Measurements from ENCODE around the gene SLC3A2.
"Not testable (repeated sequence)": the region's sequence is repeated elsewhere in the genome, so short reads cannot be mapped to it uniquely, and the experiment has no call there.

SLC3A2 gene

DNA sequence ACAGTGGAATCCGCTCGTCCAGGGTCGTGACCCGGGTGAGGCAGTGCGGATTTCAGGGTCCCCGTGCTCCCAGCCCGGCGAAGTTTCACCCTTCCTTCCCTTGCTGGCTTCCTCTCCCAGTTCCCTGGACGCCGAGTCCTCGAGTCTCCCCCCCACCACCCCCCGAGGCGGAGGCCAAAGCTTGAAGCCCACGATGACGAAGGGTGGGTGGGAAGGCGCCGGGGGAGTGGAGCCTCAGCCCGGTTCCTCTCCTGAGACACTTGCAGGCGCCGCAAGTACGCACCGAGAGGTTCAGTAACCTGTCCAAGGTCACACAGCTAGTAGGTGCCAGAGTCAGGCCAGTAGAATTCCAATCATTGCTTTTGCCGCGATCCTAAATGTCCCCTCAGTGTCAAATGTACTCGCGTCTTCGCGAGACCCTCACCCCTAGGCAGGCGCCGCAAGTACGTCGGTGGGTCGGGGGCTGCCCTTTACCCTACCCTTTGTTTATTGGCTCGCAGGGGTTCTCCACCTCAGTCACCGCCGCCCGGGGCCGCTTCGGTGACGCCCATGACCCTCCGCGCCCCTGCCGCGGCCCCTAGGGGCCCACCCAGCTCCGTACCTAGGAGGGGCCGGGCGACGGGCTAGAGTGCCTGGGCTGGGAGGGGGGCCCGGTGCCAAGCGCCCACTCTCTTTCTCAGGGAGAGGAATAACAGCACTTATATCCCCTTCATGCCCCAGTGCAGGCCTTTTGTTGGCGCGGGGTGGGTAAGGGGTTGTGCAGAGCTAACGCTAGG is 46.2 kb downstream of the SLC3A2 start:
- no peak for DNase-seq (ENCODE audit: low read depth in 4 of 4, low spot score in 1 of 4)

- DNase-seq (ENCODE audit: low read depth in 4 of 4, low spot score in 1 of 4) = no peak
Measured at GRCh38 chr11:62928011-62928410, 47.3 kb downstream of the SLC3A2 start.

GRCh38 chr11:62930157-62930556 is 49.5 kb downstream of the SLC3A2 start:
- DNase-seq (ENCODE audit: low read depth in 4 of 4, low spot score in 1 of 4) = no peak

- no peak for DNase-seq (ENCODE audit: low read depth in 4 of 4, low spot score in 1 of 4)
Measured at GRCh38 chr11:62930666-62931065, 50.0 kb downstream of the SLC3A2 start.

DNA sequence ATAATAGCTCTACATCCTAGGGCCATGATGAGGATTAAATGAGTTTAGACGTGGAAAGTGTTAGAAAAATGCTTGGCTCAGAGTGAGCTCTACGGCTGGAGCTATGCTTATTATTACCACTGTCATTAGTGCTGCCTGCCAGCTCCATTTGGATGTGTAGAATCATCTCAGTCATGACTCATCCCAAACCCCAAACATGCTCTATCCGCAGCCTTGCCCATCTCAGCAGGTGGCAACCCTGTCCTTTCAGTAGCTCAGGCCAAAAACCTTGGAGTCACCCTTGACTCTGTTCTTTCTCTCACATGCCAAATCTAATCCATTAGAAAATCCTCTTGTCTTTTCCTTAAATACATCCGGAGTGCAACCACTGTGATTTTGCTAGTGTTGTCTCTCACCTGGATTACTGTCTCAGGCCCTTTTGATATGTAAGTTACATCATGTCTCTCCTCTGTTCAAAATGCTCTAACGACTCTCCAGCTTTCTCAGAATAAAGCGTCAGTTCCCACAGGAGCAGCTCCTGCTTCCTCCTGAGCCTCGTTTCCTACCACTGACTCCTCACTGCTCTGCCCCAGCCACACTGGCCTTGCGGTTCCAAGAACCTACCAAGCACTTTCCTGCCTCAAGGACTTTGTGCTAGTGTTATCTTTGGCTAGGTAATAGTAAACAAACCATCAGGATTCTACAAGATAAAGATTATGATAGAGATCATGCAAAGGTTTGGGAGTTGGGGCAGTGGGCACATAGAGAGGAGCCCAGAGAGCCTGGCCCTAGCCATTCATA is 51.0 kb downstream of the SLC3A2 start:
- no peak for DNase-seq (ENCODE audit: low read depth in 4 of 4, low spot score in 1 of 4)

- no peak for DNase-seq (ENCODE audit: low read depth in 4 of 4, low spot score in 1 of 4)
Measured at GRCh38 chr11:62933285-62933684, 52.6 kb downstream of the SLC3A2 start.

- no peak for DNase-seq (ENCODE audit: low read depth in 4 of 4, low spot score in 1 of 4)
Measured at GRCh38 chr11:62933750-62934495, 53.2 kb downstream of the SLC3A2 start.

DNA sequence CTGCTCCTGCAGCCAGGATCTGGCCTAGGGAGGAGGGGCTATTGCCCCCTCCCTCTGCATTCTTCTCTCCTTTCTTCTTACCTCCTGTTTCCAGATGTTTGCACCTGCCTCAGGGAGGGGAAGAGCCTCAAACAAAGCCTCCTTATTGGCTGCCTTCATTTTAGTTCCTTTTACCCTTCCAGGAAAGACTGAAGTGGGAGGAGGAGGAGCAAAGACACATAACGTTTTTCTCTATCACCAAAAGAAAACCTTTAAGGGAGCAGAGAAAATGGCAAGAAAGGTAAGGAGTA is 53.7 kb downstream of the SLC3A2 start:
- DNase-seq (ENCODE audit: low read depth in 4 of 4, low spot score in 1 of 4) = no peak

- DNase-seq (ENCODE audit: low read depth in 4 of 4, low spot score in 1 of 4) = not testable (repeated sequence)
Measured at GRCh38 chr11:62937528-62937927, 56.8 kb downstream of the SLC3A2 start.

All from stimulated activated CD4-positive, alpha-beta T cell treated with anti-CD3 and anti-CD28 coated beads, Interleukin-1b, Interleukin-23, amount 100 ng/mL, for 24 hours (primary cell).